Muscle of back (tissue), 13 donors: ENCODE data around the gene H2AZ1. TPM values are rescaled to one million over a fixed set of nuclear protein-coding genes. Genes with fewer than 3 reads are reported as not detected.
A peak's percentile ranks its signal among the peaks of the same experiment; 100 is the strongest.
"Not testable (repeated sequence)": the region's sequence is repeated elsewhere in the genome, so short reads cannot be mapped to it uniquely, and the experiment has no call there.

Source experiments
- DNase-seq, 3 donors: peaks; one replicate each; pipeline versions ENCODE4 v3.0.0 to v3.0.0-alpha.2; 2013
- long read RNA-seq, 9 donors: transcript quantifications; one replicate each; lab custom pipeline, GENCODE V29; 2026
- polyA plus RNA-seq, 10 donors: library from polyadenylated mRNA; unstranded; fragments of 120-200 nt; gene quantifications; one replicate each; pipeline ENCODE4 v1.2.1, GENCODE V29; 2013; ENCODE audit not compliant: insufficient read length in 10 of 10

The H2AZ1 gene
- 100 to 1,000 TPM; 153 to 289 (median 194) TPM for polyA plus RNA-seq
- long read RNA-seq, donor 1, transcript H2AFZ-203 (4 exons, 1,254 nt), result minor isoform, 7 of 142 reads
- long read RNA-seq, donor 1, transcript H2AFZ-201 (5 exons, 979 nt), result major isoform, 127 of 142 reads
- long read RNA-seq, donor 1, partial matches to known transcripts, result 0 of 142 reads
- long read RNA-seq, donor 1, other reads (novel, unspliced or antisense), result 8 of 142 reads
- long read RNA-seq, donor 2, transcript H2AFZ-201 (5 exons, 979 nt), result major isoform, 97 of 104 reads
- long read RNA-seq, donor 2, partial matches to known transcripts, result 0 of 104 reads
- long read RNA-seq, donor 2, other reads (novel, unspliced or antisense), result 7 of 104 reads
- long read RNA-seq, donor 3, result 0 reads
- long read RNA-seq, donor 4, transcript H2AFZ-203 (4 exons, 1,254 nt), result minor isoform, 7 of 85 reads
- long read RNA-seq, donor 4, transcript H2AFZ-201 (5 exons, 979 nt), result major isoform, 77 of 85 reads
- long read RNA-seq, donor 4, partial matches to known transcripts, result 0 of 85 reads
- long read RNA-seq, donor 4, other reads (novel, unspliced or antisense), result 0 of 85 reads
- long read RNA-seq, donor 5, transcript H2AFZ-201 (5 exons, 979 nt), result major isoform, 180 of 223 reads
- long read RNA-seq, donor 5, partial matches to known transcripts, result 12 of 223 reads
- long read RNA-seq, donor 5, other reads (novel, unspliced or antisense), result 26 of 223 reads
- long read RNA-seq, donor 6, transcript H2AFZ-201 (5 exons, 979 nt), result major isoform, 148 of 166 reads
- long read RNA-seq, donor 6, partial matches to known transcripts, result 0 of 166 reads
- long read RNA-seq, donor 6, other reads (novel, unspliced or antisense), result 14 of 166 reads
- long read RNA-seq, donor 7, transcript H2AFZ-203 (4 exons, 1,254 nt), result minor isoform, 6 of 106 reads
- long read RNA-seq, donor 7, transcript H2AFZ-201 (5 exons, 979 nt), result major isoform, 92 of 106 reads
- long read RNA-seq, donor 7, partial matches to known transcripts, result 0 of 106 reads
- long read RNA-seq, donor 7, other reads (novel, unspliced or antisense), result 6 of 106 reads
- long read RNA-seq, donor 8, transcript H2AFZ-201 (5 exons, 979 nt), result major isoform, 154 of 172 reads
- long read RNA-seq, donor 8, partial matches to known transcripts, result 7 of 172 reads
- long read RNA-seq, donor 8, other reads (novel, unspliced or antisense), result 7 of 172 reads
- long read RNA-seq, donor 9, transcript H2AFZ-201 (5 exons, 979 nt), result major isoform, 13 of 14 reads
- long read RNA-seq, donor 9, partial matches to known transcripts, result 0 of 14 reads
- long read RNA-seq, donor 9, other reads (novel, unspliced or antisense), result 0 of 14 reads

- DNase-seq, result peak; percentile 97 to 99 (median 99)
Observed at GRCh38 chr4:99949999-99950912, at the start of gene H2AZ1. Gene H2AZ1 (minus strand): TSS chr4:99950275. CDS start chr4:99950170, 105 bp downstream.

- peak in 2 of 3 donors; percentile 17 to 34 for DNase-seq
Observed at GRCh38 chr4:99998062-99998867, 48.2 kb upstream of the H2AZ1 start.

DNA sequence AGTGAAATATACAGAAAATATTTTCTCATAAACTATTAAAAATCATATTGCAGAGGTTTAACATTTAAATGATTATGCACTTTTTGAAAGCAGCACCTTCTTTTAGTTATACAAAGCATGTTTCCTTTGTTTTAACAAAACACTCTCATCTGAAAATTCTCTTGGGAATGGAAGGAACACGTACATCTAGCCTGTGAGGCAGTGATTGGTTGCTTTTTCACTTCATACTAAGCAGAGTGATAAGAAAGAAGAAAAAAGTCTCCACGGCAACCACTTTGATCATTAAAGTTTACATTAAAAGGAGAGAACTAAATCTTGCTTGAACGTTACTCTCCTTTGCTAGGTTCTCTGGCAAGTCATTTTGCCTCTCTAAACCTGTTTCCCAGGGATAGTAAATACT is 41.7 kb upstream of the H2AZ1 start:
- DNase-seq, result no peak

DNA sequence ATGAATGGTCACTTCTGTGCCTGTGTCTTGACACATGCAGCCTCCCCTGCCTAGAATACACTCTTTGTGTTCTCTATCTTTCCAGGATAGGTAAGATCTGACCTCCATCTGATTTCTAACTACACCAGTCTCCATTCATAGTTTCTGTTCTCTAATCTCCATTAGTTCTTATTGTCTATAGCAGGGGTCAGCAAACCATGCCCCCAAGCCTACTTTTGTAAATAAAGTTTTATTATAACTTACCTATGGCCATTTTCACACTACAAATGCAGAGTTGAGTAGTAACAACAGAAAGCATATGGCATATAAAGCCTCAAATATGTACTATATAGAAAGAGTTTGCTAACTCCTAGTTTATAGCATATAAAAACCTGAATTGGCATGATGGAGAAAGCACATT is 37.6 kb upstream of the H2AZ1 start:
- DNase-seq, result no peak

DNA sequence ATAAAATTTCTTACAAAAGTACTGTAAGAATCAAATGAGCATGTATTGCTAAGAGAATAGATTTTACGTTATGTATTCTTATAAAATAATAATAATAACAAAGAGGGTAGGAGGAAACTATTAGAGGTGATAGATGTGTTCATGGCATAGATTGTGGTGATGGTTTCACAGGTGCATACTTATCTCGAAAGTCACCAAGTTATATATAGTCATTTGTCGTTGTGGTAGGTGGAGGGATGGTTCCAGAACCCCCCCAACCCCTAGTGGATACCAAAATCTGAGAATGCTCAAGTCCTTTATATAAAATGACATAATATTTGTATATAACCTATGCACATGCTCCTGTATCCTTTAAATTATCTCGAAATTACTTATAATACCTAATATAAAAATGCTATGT is 36.7 kb upstream of the H2AZ1 start:
- no peak for DNase-seq

DNA sequence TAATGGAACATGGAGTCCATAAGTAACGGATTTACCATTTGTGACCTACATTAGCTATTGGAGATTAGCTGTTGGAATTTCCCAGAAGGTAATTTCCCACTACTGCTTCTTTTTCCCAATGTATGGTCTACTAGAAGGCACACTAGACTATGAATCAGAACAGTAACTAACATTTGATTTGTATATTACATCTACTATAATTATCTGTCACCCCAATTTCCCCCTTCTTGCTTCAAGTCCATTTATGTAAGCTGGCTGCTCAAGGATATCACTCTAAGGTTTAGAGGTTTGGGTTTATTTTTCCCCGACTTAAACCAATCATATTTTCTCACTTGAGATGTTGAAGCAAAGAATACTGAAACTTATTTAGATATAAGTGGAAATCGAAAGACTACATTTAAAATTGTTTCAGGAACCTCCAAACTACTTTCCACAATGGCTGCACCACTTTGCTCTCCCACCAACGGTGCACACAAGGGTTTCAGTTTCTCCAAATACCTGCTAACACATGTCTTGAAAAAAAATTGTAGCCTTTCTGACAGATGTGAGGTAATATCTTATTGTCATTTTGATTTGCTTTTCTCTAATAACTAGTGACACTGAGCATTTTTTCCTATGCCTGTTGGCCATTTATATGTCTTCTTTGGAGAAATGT is 33.3 kb upstream of the H2AZ1 start:
- DNase-seq, result no peak

DNA sequence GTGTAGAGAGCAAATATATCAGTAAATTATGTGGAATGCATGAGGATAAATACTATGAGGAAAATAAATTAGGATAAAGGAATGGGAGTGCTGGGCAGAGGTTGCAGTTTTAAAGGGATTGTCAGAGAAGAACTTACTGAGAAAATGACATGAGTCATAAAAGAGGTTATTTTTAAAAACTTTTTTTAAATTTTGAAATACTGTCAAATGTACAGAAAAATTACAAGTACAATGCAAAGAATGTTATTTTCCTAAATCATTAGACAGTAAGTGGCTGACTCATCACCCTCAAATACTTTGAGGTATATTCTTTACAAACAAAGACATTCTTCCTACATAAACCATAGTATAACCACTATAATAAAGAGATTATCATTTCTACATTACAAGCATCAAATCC is 29.8 kb upstream of the H2AZ1 start:
- peak in 1 of 3 donors; percentile 45 for DNase-seq

GRCh38 chr4:99971453-99972111 is 21.5 kb upstream of the H2AZ1 start:
- DNase-seq, result no peak

GRCh38 chr4:99968330-99968729 is 18.3 kb upstream of the H2AZ1 start:
- DNase-seq, result peak in 1 of 3 donors; percentile 58

DNA sequence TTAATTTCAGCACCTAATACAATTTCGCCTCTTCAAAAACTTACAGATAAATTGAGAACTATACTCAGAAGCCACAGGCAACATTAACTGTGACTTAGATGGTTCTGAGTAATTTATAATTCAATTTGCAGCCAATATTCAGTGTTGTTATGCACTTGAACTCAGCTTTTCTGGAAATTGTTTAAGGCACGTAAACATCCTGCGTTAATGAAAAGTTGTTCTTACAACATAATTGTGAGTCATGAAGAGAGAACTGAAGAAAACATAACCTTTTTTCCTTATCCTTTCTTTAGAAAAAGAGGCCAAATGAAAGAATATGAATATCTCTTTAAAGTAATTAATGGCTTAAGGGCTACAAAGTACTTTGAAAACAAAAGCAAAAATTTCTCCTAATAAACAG is 16.6 kb upstream of the H2AZ1 start:
- no peak for DNase-seq

GRCh38 chr4:99965674-99966350 is 15.7 kb upstream of the H2AZ1 start:
- no peak for DNase-seq

GRCh38 chr4:99965173-99965572 is 15.1 kb upstream of the H2AZ1 start:
- DNase-seq, result no peak

GRCh38 chr4:99961711-99962110 is 11.6 kb upstream of the H2AZ1 start:
- DNase-seq, result no peak

DNA sequence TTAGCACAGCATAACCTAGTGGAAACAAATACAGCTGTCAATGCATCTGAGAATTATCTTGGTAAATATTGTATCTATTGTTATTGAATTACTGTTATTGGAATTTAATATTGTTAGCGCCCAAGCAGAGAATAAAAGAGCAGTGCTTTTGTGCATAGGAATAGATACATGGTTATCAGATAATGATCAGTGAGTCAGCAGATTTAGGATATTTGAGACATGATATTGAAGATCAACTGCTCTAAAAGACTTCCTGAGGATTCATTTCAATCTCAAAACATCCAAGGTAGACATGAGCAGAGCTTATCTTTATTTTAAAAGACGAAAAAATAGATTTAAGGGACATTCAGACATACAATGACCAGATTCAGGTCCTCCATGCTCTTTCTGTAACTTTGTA is 10.6 kb upstream of the H2AZ1 start:
- DNase-seq, result no peak

GRCh38 chr4:99958207-99958606 is 8.1 kb upstream of the H2AZ1 start:
- DNase-seq, result not testable (repeated sequence)

GRCh38 chr4:99950913-99951254 is 809 bp upstream of the H2AZ1 start:
- DNase-seq, result no peak

- peak; percentile 91 to 95 (median 95) for DNase-seq
Observed at GRCh38 chr4:99949034-99949998, 759 bp downstream of the H2AZ1 start.
